Measurements from ENCODE around the gene SLC8A3.

GRCh38 chr14:70045310-70045709 is 143.4 kb downstream of the SLC8A3 start:
- TF ChIP-seq CTCF (IDR thresholded peaks at IDR 0.05 in 2 of 3, conservative IDR thresholded peaks at IDR 0.05 in 1 of 3; ENCODE audit: borderline replicate concordance in 1 of 3, insufficient read depth in 1 of 3, low read depth in 2 of 3, low read length in 2 of 3) = no peak
- no peak for TF ChIP-seq EZH2phosphoT487 (IDR thresholded peaks at IDR 0.05; ENCODE audit: borderline replicate concordance)
- TF ChIP-seq SP1 (IDR thresholded peaks at IDR 0.05; ENCODE audit: low read depth) = no peak
- no peak for TF ChIP-seq JUND (IDR thresholded peaks at IDR 0.05)
- TF ChIP-seq POLR2A (IDR thresholded peaks at IDR 0.05; ENCODE audit: borderline replicate concordance, extremely low read depth, insufficient read depth, insufficient read length) = no peak
- TF ChIP-seq ELF1 (IDR thresholded peaks at IDR 0.05; ENCODE audit: borderline replicate concordance, low read depth) = no peak
- TF ChIP-seq ZFX (IDR thresholded peaks at IDR 0.05) = no peak
- TF ChIP-seq SRF (IDR thresholded peaks at IDR 0.05; ENCODE audit: low read depth) = no peak
- no peak for TF ChIP-seq REST (IDR thresholded peaks at IDR 0.05; ENCODE audit: low read depth)
- TF ChIP-seq ZBTB33 (IDR thresholded peaks at IDR 0.05; ENCODE audit: extremely low read depth, insufficient replicate concordance, low read length) = no peak
- TF ChIP-seq EZH2 (IDR thresholded peaks at IDR 0.05) = no peak
- no peak for TF ChIP-seq ZNF274 (IDR thresholded peaks at IDR 0.05; ENCODE audit: low read depth, low read length)
- TF ChIP-seq ATF3 (IDR thresholded peaks at IDR 0.05) = no peak
- no peak for TF ChIP-seq POLR2AphosphoS5 (IDR thresholded peaks at IDR 0.05; ENCODE audit: low read depth, low read length)
